IMR-90 (cell line): Measurements from ENCODE around the gene TPO. TPM values are rescaled to one million over a fixed set of nuclear protein-coding genes. Genes with fewer than 3 reads are reported as not detected.

Source experiments
- ATAC-seq: fragments of 200-7000 bp; cut with Tn5 transposase; 2 replicates; pipeline ENCODE4 v1.9.1; 2020; ENCODE audit warnings: low read depth, mild to moderate bottlenecking, moderate library complexity
- BruUV-seq: library from RNA; stranded (reverse); fragments of 400-500 nt; replicated peaks from 2 replicates; lab custom pipeline; 2021; lab: Mats Ljungman, UMichigan
- CTCF ChIA-PET: fragments of 300-600 bp; formaldehyde crosslinking; extraction: SDS; loops from one replicate; lab custom pipeline; 2021; ENCODE audit warnings: antibody characterized with exemption; lab: Yijun Ruan, JAX
- POLR2A ChIA-PET: fragments of 300-600 bp; sonication (Branson Sonifier 250); formaldehyde crosslinking; loops from one replicate; lab custom pipeline; 2022; ENCODE audit warnings: antibody characterized with exemption; ENCODE audit not compliant: unreplicated experiment; lab: Charles Lee
- DNase-seq: peaks from one replicate; pipeline ENCODE4 v3.0.0; 2013
- H2AFZ ChIP-seq: replicated peaks from 2 replicates; pipeline ENCODE3; 2013; ENCODE audit warnings: low read length, mild to moderate bottlenecking; ENCODE audit not compliant: poor library complexity
- H2AK5ac ChIP-seq: 2 replicates; pipeline ENCODE4 v1.6.1; 2013; ENCODE audit warnings: low read depth, low read length, inconsistent platforms
- H2AK9ac ChIP-seq: replicated peaks from 2 replicates; pipeline ENCODE3; 2013; ENCODE audit warnings: mild to moderate bottlenecking, low read depth, low read length, moderate library complexity; ENCODE audit not compliant: poor library complexity
- H2BK120ac ChIP-seq: 2 replicates; pipeline ENCODE4 v1.6.1; 2013; ENCODE audit warnings: low read depth, low read length, inconsistent platforms
- H2BK15ac ChIP-seq: 3 replicates; pipeline ENCODE4 v1.6.1; 2013; ENCODE audit warnings: low read depth, low read length, inconsistent platforms
- H2BK20ac ChIP-seq: 2 replicates; pipeline ENCODE4 v1.6.1; 2013; ENCODE audit warnings: low read depth, mild to moderate bottlenecking, inconsistent platforms, low read length, moderate library complexity
- H2BK5ac ChIP-seq: 2 replicates; pipeline ENCODE4 v1.6.1; 2013; ENCODE audit warnings: mild to moderate bottlenecking, low read depth, low read length, inconsistent platforms; ENCODE audit not compliant: poor library complexity, severe bottlenecking
- H3K14ac ChIP-seq: replicated peaks from 2 replicates; pipeline ENCODE4 v1.6.1; 2013; ENCODE audit warnings: low read depth, low read length, inconsistent platforms
- H3K18ac ChIP-seq: 2 replicates; pipeline ENCODE4 v1.6.1; 2013; ENCODE audit warnings: low read depth, low read length, control low read depth
- H3K23ac ChIP-seq: 2 replicates; pipeline ENCODE4 v1.6.1; 2013; ENCODE audit warnings: low read depth, low read length, inconsistent platforms
- H3K27ac ChIP-seq: 2 replicates; pipeline ENCODE4 v1.5.1; 2013; ENCODE audit warnings: mild to moderate bottlenecking, control low read depth, low read length; ENCODE audit not compliant: insufficient read depth
- H3K27me3 ChIP-seq: 2 replicates; pipeline ENCODE4 v1.6.1; 2013; ENCODE audit warnings: low read length; ENCODE audit not compliant: control insufficient read depth, insufficient read depth
- H3K36me3 ChIP-seq: 2 replicates; pipeline ENCODE4 v1.6.1; 2013; ENCODE audit warnings: low read length, mixed read lengths; ENCODE audit not compliant: control insufficient read depth, insufficient read depth
- H3K4ac ChIP-seq: 2 replicates; pipeline ENCODE4 v1.6.1; 2013; ENCODE audit warnings: low read depth, low read length, inconsistent platforms
- H3K4me1 ChIP-seq: 2 replicates; pipeline ENCODE4 v1.6.1; 2013; ENCODE audit warnings: low read length, mixed read lengths; ENCODE audit not compliant: control insufficient read depth, insufficient read depth
- H3K4me2 ChIP-seq: 2 replicates; pipeline ENCODE4 v1.6.1; 2013; ENCODE audit warnings: low read depth, mild to moderate bottlenecking, control low read depth, low read length, moderate library complexity
- H3K4me3 ChIP-seq: 2 replicates; pipeline ENCODE4 v1.5.1; 2013; ENCODE audit warnings: low read depth, mild to moderate bottlenecking, control low read depth, low read length, moderate library complexity; ENCODE audit not compliant: insufficient read depth
- H3K56ac ChIP-seq: 2 replicates; pipeline ENCODE4 v1.6.1; 2013; ENCODE audit warnings: low read length, inconsistent platforms; ENCODE audit not compliant: insufficient read depth; ENCODE audit errors: extremely low read depth
- H3K79me1 ChIP-seq, 2 experiments: 2 replicates each; pipeline ENCODE4 v1.6.1; 2013; ENCODE audit warnings: low read length in 2 of 2, inconsistent platforms in 1 of 2, low read depth in 1 of 2
- H3K9ac ChIP-seq: 2 replicates; pipeline ENCODE4 v1.6.1; 2013; ENCODE audit warnings: low read depth, low read length, control low read depth
- H3K9me1 ChIP-seq: 2 replicates; pipeline ENCODE4 v1.6.1; 2013; ENCODE audit warnings: low read length, inconsistent platforms; ENCODE audit not compliant: insufficient read depth
- H3K9me3 ChIP-seq: 2 replicates; pipeline ENCODE4 v1.6.1; 2013; ENCODE audit warnings: low read length; ENCODE audit not compliant: control insufficient read depth, insufficient read depth
- H4K20me1 ChIP-seq: 2 replicates; pipeline ENCODE4 v1.6.1; 2013; ENCODE audit warnings: low read length, inconsistent platforms; ENCODE audit not compliant: insufficient read depth
- H4K5ac ChIP-seq: 2 replicates; pipeline ENCODE4 v1.6.1; 2013; ENCODE audit warnings: mild to moderate bottlenecking, low read depth, low read length, control low read depth
- H4K8ac ChIP-seq, 2 experiments: 2 replicates each; pipeline ENCODE4 v1.6.1; 2013; ENCODE audit warnings: low read depth in 2 of 2, low read length in 2 of 2, control low read depth in 1 of 2, inconsistent platforms in 1 of 2
- H4K91ac ChIP-seq: 2 replicates; pipeline ENCODE4 v1.6.1; 2013; ENCODE audit warnings: low read depth, low read length, inconsistent platforms; ENCODE audit not compliant: insufficient read depth
- BHLHE40 ChIP-seq: fragments of 150-350 bp; IDR thresholded peaks from 2 replicates; pipeline ENCODE4 v1.6.1; 2016; ENCODE audit warnings: mild to moderate bottlenecking, low read depth, low read length
- CEBPB ChIP-seq: IDR thresholded peaks from 2 replicates; pipeline ENCODE4 v1.6.1; 2012; ENCODE audit warnings: low read depth, low read length, improper control_type of control experiment
- CHD1 ChIP-seq: IDR thresholded peaks from 2 replicates; pipeline ENCODE4 v1.6.1; 2012; ENCODE audit warnings: low read depth, low read length, improper control_type of control experiment
- FOS ChIP-seq: fragments of 150-350 bp; IDR thresholded peaks from 2 replicates; pipeline ENCODE4 v1.6.1; 2016; ENCODE audit warnings: low read depth, low read length
- MAFK ChIP-seq: IDR thresholded peaks from 2 replicates; pipeline ENCODE4 v1.6.1; 2012; ENCODE audit warnings: low read depth, low read length, improper control_type of control experiment
- MAZ ChIP-seq: IDR thresholded peaks from 2 replicates; pipeline ENCODE4 v1.6.1; 2012; ENCODE audit warnings: low read depth, mild to moderate bottlenecking, low read length, improper control_type of control experiment, moderate library complexity, borderline replicate concordance
- MXI1 ChIP-seq: IDR thresholded peaks from 2 replicates; pipeline ENCODE4 v1.6.1; 2012; ENCODE audit warnings: low read depth, mild to moderate bottlenecking, low read length, moderate library complexity, borderline replicate concordance
- NFE2L2 ChIP-seq: fragments of 150-350 bp; IDR thresholded peaks from 2 replicates; pipeline ENCODE4 v1.6.1; 2016; ENCODE audit warnings: low read depth, mild to moderate bottlenecking, low read length
- POLR2A ChIP-seq: IDR thresholded peaks from 2 replicates; pipeline ENCODE4 v1.6.1; 2012; ENCODE audit warnings: mild to moderate bottlenecking, low read depth, low read length
- RAD21 ChIP-seq: IDR thresholded peaks from 2 replicates; pipeline ENCODE4 v1.6.1; 2012; ENCODE audit warnings: low read length, improper control_type of control experiment
- RCOR1 ChIP-seq: IDR thresholded peaks from 2 replicates; pipeline ENCODE4 v1.6.1; 2012; ENCODE audit warnings: mild to moderate bottlenecking, low read length, improper control_type of control experiment; ENCODE audit not compliant: insufficient replicate concordance
- RFX5 ChIP-seq: IDR thresholded peaks from 2 replicates; pipeline ENCODE4 v1.8.0; 2012; ENCODE audit warnings: low read depth, mild to moderate bottlenecking, low read length, moderate library complexity
- SMC3 ChIP-seq: fragments of 150-350 bp; IDR thresholded peaks from 2 replicates; pipeline ENCODE4 v1.6.1; 2016; ENCODE audit warnings: low read depth, mild to moderate bottlenecking, antibody characterized with exemption, low read length, moderate library complexity
- WGBS, 2 experiments: methylation state at CpG; one replicate each; pipeline versions ENCODE4 v1.1.5 to v1.1.7; 2013; ENCODE audit warnings: missing lambda C conversion rate in 2 of 2; ENCODE audit not compliant: insufficient read length in 1 of 2; ENCODE audit errors: extremely low coverage in 2 of 2; 5-methylcytosine and 5-hydroxymethylcytosine counted together
- dilution Hi-C: fragments of 300-500 bp; cut with HindIII; formaldehyde crosslinking; loops from one replicate; pipeline ENCODE4 v1.14.3; 2018; ENCODE audit warnings: low sequenced_read_pairs; ENCODE audit not compliant: unreplicated experiment
- in situ Hi-C: fragments of 300-500 bp; cut with MboI; formaldehyde crosslinking; loops from 3 replicates; pipeline ENCODE4 v1.14.3; 2019; ENCODE audit warnings: low sequenced_read_pairs, inconsistent platforms, mixed read lengths
- intact Hi-C: fragments of 100-400 bp; cut with micrococcal nuclease; formaldehyde crosslinking; loops from 2 replicates; pipeline ENCODE4 v1.10.0; 2022
- polyA plus RNA-seq, 3 experiments: library from polyadenylated mRNA; depleted of rRNA; stranded (reverse); fragments of >200 nt; gene quantifications; 2 replicates each; pipeline ENCODE4 v1.2.3, GENCODE V29; 2012; ENCODE audit warnings: low replicate concordance in 1 of 3
- total RNA-seq: library from RNA; depleted of rRNA; stranded (reverse); fragments of >200 nt; gene quantifications from 2 replicates; pipeline ENCODE4 v1.2.3, GENCODE V29; 2012
- TF ChIP-seq, protein P1 (sequence below): fragments of 150-350 bp; IDR thresholded peaks from 2 replicates; pipeline ENCODE4 v1.6.1; 2017; ENCODE audit warnings: mild to moderate bottlenecking, antibody characterized with exemption, low read length, low read depth
- TF ChIP-seq, protein P2 (sequence below): fragments of 150-350 bp; IDR thresholded peaks from 2 replicates; pipeline ENCODE4 v1.6.1; 2016; ENCODE audit warnings: low read depth, mild to moderate bottlenecking, low read length, moderate library complexity, borderline replicate concordance

The TPO gene
- total and polyA plus RNA-seq, 2 of the 4 experiments (the other 2 are of a cell fraction): not detected

DNA sequence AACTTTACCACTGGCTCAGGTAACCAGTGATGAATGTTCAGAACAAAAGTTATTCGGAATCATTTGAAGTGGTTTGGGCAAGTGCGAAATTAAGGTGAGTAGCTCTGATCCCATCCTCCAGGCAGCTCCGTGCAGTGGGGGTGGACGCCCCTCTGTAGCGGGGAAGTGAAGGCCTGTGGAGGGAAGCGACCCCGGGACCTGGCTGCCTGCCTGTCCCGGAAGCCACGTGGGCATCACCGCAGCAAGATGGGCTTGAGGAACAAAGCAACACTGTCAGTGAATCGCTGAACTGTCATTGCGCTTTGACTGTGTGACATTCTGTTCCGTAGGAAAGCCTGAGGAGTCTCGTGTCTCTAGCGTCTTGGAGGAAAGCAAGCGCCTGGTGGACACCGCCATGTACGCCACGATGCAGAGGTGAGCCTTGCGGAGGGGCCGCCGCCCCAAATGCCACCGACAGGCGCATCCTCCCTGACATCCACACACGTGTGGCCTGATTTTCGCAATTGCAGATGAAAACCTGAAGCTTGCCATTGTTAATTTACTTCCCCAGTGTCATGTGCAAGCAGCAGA, 9.5 kb downstream of the TPO start:
- CTCF ChIA-PET: interaction anchor here (0.6 kb wide), 1 partner anchor 70 kb away, joined by 6 read pairs; no protein-coding TSS in a partner anchor
- no peak overlapping the region for H2BK120ac ChIP-seq

More for the DNA sequence above, 9.5 kb downstream of the TPO start:
- Histone ChIP-seq H4K8ac (no peak overlapping the region), H3K79me1 (no peaks in the 10 kb centered on the region), H3K9me3 (peaks cover 36% of the 10 kb centered on the region), H3K36me3 (no peaks in the 10 kb centered on the region), H3K4ac (no peak overlapping the region), H3K18ac (no peak overlapping the region), H3K14ac (no peak overlapping the region), H3K4me2 (no peak overlapping the region), H2AFZ (no peak overlapping the region), H4K5ac (no peak overlapping the region), H3K4me3 (no peak overlapping the region), H2BK15ac (no peak overlapping the region), H2BK20ac (no peak overlapping the region), H3K56ac (no peak overlapping the region), H4K20me1 (no peaks in the 10 kb centered on the region), H2AK9ac (no peak overlapping the region), H3K27ac (no peak overlapping the region), H2AK5ac (no peak overlapping the region), H3K23ac (no peak overlapping the region), H3K9ac (no peak overlapping the region), H3K4me1 (no peaks in the 10 kb centered on the region), H3K9me1 (no peaks in the 10 kb centered on the region), H4K91ac (no peak overlapping the region), H2BK5ac (no peak overlapping the region), H3K27me3 (no peaks in the 10 kb centered on the region)
- WGBS, 2 experiments: 66% methylated on average over 15 of the region's 26 CpGs; no CpG with 5 or more reads in 1 of the 2 experiments
- DNase-seq: no peak
- TF ChIP-seq, protein P1, sequence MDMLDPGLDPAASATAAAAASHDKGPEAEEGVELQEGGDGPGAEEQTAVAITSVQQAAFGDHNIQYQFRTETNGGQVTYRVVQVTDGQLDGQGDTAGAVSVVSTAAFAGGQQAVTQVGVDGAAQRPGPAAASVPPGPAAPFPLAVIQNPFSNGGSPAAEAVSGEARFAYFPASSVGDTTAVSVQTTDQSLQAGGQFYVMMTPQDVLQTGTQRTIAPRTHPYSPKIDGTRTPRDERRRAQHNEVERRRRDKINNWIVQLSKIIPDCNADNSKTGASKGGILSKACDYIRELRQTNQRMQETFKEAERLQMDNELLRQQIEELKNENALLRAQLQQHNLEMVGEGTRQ: no peak
- no peak for TF ChIP-seq SMC3
- no peak for TF ChIP-seq POLR2A
- TF ChIP-seq BHLHE40: no peak
- no peak for TF ChIP-seq NFE2L2
- TF ChIP-seq, protein P2, sequence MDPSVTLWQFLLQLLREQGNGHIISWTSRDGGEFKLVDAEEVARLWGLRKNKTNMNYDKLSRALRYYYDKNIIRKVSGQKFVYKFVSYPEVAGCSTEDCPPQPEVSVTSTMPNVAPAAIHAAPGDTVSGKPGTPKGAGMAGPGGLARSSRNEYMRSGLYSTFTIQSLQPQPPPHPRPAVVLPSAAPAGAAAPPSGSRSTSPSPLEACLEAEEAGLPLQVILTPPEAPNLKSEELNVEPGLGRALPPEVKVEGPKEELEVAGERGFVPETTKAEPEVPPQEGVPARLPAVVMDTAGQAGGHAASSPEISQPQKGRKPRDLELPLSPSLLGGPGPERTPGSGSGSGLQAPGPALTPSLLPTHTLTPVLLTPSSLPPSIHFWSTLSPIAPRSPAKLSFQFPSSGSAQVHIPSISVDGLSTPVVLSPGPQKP: no peak
- no peak for TF ChIP-seq CHD1
- TF ChIP-seq RCOR1: no peak
- TF ChIP-seq MXI1: no peak
- no peak for TF ChIP-seq FOS
- TF ChIP-seq RAD21: no peak
- TF ChIP-seq MAZ: no peak
- TF ChIP-seq RFX5: no peak
- TF ChIP-seq MAFK: no peak
- no peak for TF ChIP-seq CEBPB
- dilution Hi-C loops: no loop called here
- no peak for ATAC-seq
- in situ Hi-C loops: no loop called here
- no TSS peak for BruUV-seq
- intact Hi-C loops: no loop called here
- POLR2A ChIA-PET: no interaction called here
